ENCODE data around the gene DCAF8L2. TPM values are rescaled to one million over a fixed set of nuclear protein-coding genes. Genes with fewer than 3 reads are reported as not detected.
"Not testable (repeated sequence)": the region's sequence is repeated elsewhere in the genome, so short reads cannot be mapped to it uniquely, and the experiment has no call there.

DCAF8L2 gene
- total RNA-seq, 4 donors from 2014 or later, result not detected

DNA sequence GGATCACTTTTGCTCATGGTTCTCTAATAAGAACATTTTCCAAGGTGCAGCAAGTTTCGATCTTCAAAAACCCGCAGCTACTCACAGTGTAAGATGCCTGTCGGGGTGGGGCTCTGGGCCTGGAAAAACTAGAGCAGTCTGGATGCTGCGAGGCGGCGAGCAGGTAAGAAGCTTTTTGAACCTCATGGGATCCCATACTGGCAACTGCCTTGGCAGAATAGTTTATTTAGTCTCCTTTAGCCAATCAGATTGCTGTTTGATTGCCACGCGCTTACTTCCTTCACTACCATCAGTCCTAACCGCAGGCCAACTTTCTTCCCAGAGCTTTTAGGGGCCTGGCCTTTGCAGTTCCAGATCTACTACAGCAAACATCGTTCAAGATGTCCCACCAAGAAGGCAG lies 156.4 kb downstream of the DCAF8L2 start:
- Histone ChIP-seq H3K27me3 (no peaks in the 10 kb centered on the region), H3K27ac (no peak overlapping the region), H3K4me3 (no peak overlapping the region), H3K4me1 (no peaks in the 10 kb centered on the region), H3K36me3 (no peaks in the 10 kb centered on the region), H3K9me3 (no peaks in the 10 kb centered on the region)
- TF ChIP-seq, protein P1, sequence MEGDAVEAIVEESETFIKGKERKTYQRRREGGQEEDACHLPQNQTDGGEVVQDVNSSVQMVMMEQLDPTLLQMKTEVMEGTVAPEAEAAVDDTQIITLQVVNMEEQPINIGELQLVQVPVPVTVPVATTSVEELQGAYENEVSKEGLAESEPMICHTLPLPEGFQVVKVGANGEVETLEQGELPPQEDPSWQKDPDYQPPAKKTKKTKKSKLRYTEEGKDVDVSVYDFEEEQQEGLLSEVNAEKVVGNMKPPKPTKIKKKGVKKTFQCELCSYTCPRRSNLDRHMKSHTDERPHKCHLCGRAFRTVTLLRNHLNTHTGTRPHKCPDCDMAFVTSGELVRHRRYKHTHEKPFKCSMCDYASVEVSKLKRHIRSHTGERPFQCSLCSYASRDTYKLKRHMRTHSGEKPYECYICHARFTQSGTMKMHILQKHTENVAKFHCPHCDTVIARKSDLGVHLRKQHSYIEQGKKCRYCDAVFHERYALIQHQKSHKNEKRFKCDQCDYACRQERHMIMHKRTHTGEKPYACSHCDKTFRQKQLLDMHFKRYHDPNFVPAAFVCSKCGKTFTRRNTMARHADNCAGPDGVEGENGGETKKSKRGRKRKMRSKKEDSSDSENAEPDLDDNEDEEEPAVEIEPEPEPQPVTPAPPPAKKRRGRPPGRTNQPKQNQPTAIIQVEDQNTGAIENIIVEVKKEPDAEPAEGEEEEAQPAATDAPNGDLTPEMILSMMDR (IDR thresholded peaks at IDR 0.05 in 4 of 5, conservative IDR thresholded peaks at IDR 0.05 in 1 of 5), result no peak
- TF ChIP-seq POLR2A (IDR thresholded peaks at IDR 0.05), result no peak
- in situ Hi-C loops (cut with MboI; ENCODE audit: low sequenced_read_pairs in 4 of 4) (no loop called here), intact Hi-C loops (cut with DNase I; ENCODE audit: low total_unique reads) (no loop called here)
- DNase-seq, result no peak
- no peak for ATAC-seq

DNA sequence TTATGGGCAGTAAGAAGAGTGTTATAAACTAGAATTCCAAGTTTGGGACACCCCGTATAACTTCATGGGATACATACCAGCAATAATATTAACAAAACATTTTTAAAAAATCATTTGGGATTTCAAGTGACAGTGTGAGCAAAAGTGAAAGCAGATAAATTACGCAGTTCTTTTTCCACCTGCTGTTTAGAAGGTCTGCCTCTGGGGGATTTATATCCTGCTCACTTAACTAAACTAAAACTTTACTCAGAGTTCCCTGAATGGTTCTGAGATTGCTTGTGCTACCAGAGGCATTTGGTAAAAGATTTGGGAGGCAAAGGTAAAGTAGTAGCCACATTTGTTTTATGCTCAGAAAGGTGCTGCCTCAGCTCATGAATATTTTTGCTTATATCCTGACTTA lies 160.2 kb downstream of the DCAF8L2 start:
- DNase-seq; H3K9me3 ChIP-seq; H3K4me1 ChIP-seq; H3K4me3 ChIP-seq; H3K27me3 ChIP-seq; in situ Hi-C loops (cut with MboI; ENCODE audit: low sequenced_read_pairs in 4 of 4); intact Hi-C loops (cut with DNase I; ENCODE audit: low total_unique reads); H3K36me3 ChIP-seq; H3K27ac ChIP-seq; ATAC-seq: not testable (repeated sequence)

DNA sequence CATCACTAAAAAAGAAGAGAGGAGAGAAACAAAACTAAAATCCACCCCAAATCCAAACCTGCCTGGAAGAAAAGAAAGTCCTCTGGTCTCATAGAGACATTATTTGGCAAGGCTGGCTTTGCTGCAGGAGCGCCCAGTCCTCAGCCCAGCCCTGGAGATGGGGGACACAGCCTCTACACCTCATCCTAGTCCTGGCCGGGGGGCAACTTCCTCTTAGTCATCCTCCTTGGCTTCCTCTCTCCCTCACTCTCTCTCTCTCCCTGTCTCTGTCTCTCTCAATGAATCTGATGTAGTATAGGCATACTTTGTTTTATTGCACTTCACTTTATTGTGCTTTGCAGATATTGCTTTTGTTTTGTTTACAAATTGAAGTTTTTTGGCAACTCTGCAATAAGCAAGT lies 161.8 kb downstream of the DCAF8L2 start:
- H3K4me3 ChIP-seq, result no peak overlapping the region
- in situ Hi-C loops (cut with MboI; ENCODE audit: low sequenced_read_pairs in 4 of 4), result no loop called here
- H3K4me1 ChIP-seq, result no peaks in the 10 kb centered on the region
- intact Hi-C loops (cut with DNase I; ENCODE audit: low total_unique reads), result no loop called here
- H3K9me3 ChIP-seq, result no peaks in the 10 kb centered on the region
- TF ChIP-seq POLR2A (IDR thresholded peaks at IDR 0.05), result no peak
- TF ChIP-seq, protein P1 (IDR thresholded peaks at IDR 0.05 in 4 of 5, conservative IDR thresholded peaks at IDR 0.05 in 1 of 5), result no peak
- H3K27me3 ChIP-seq, result no peaks in the 10 kb centered on the region
- H3K36me3 ChIP-seq, result no peaks in the 10 kb centered on the region
- ATAC-seq (no peak), DNase-seq (no peak)
- no peak overlapping the region for H3K27ac ChIP-seq

DNA sequence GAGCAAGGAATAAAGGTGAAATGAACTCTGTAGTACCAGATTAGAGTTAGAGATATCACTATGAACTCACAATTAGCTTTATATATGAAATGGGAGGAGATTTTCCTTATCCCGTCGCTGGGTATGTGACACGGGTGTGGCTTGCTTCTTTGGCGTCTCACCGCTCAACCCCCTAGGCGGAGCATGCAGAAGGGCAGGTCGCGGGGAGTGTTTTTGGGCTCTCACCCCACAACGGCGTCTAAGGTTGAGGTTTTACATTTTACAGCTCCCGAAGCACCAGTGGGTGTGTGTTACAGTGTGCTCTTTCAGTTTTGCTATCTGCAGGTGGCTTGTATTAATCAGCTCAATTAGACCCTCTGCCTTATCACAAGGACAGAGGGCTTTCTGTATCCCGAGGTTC lies 175.6 kb downstream of the DCAF8L2 start:
- no peak overlapping the region for H3K27ac ChIP-seq
- ATAC-seq (no peak), DNase-seq (no peak)
- in situ Hi-C loops (cut with MboI; ENCODE audit: low sequenced_read_pairs in 4 of 4) (no loop called here), intact Hi-C loops (cut with DNase I; ENCODE audit: low total_unique reads) (no loop called here)
- H3K4me1 ChIP-seq, result no peaks in the 10 kb centered on the region
- H3K9me3 ChIP-seq, result no peaks in the 10 kb centered on the region
- H3K4me3 ChIP-seq, result no peak overlapping the region
- H3K36me3 ChIP-seq, result no peaks in the 10 kb centered on the region
- H3K27me3 ChIP-seq, result no peaks in the 10 kb centered on the region
- TF ChIP-seq, protein P1 (IDR thresholded peaks at IDR 0.05 in 4 of 5, conservative IDR thresholded peaks at IDR 0.05 in 1 of 5), result no peak
- TF ChIP-seq POLR2A (IDR thresholded peaks at IDR 0.05), result no peak

GRCh38 chrX:27767387-27767786 lies 177.2 kb downstream of the DCAF8L2 start:
- TF ChIP-seq, protein P1 (IDR thresholded peaks at IDR 0.05 in 4 of 5, conservative IDR thresholded peaks at IDR 0.05 in 1 of 5), result no peak
- no peak for TF ChIP-seq POLR2A (IDR thresholded peaks at IDR 0.05)
- no peaks in the 10 kb centered on the region for H3K9me3 ChIP-seq
- no peak overlapping the region for H3K4me3 ChIP-seq
- no peaks in the 10 kb centered on the region for H3K36me3 ChIP-seq
- DNase-seq, result no peak
- ATAC-seq, result no peak
- H3K27ac ChIP-seq, result no peak overlapping the region
- in situ Hi-C loops (cut with MboI; ENCODE audit: low sequenced_read_pairs in 4 of 4), result no loop called here
- intact Hi-C loops (cut with DNase I; ENCODE audit: low total_unique reads), result no loop called here
- H3K27me3 ChIP-seq, result no peaks in the 10 kb centered on the region
- no peaks in the 10 kb centered on the region for H3K4me1 ChIP-seq
